PFSK-1 (cell line): Measurements from ENCODE around the gene EHBP1L1.

Source experiments
- FOXP2 ChIP-seq: optimal IDR thresholded peaks from 2 replicates; pipeline ENCODE3; 2011; ENCODE audit warnings: borderline replicate concordance, control low read depth, inconsistent platforms; ENCODE audit not compliant: insufficient read depth; ENCODE audit errors: extremely low read length, extremely low read depth
- POLR2AphosphoS5 ChIP-seq: IDR thresholded peaks from 2 replicates; pipeline ENCODE4 v1.6.1; 2012; ENCODE audit warnings: low read depth, mild to moderate bottlenecking, control low read depth, low read length, moderate library complexity
- REST ChIP-seq, 2 experiments: IDR thresholded peaks; 2 replicates each; pipeline versions ENCODE4 v1.6.1 to v1.8.0; 2011 to 2012; ENCODE audit warnings: low read depth in 2 of 2, low read length in 2 of 2, control low read depth in 1 of 2, inconsistent platforms in 1 of 2, mild to moderate bottlenecking in 1 of 2, moderate library complexity in 1 of 2; ENCODE audit not compliant: insufficient read depth in 1 of 2
- SIN3A ChIP-seq: IDR thresholded peaks from 2 replicates; pipeline ENCODE4 v1.6.1; 2012; ENCODE audit warnings: mild to moderate bottlenecking, low read length, moderate library complexity, borderline replicate concordance; ENCODE audit not compliant: insufficient read depth
- TAF1 ChIP-seq: IDR thresholded peaks from 2 replicates; pipeline ENCODE4 v1.6.1; 2012; ENCODE audit warnings: low read length, control low read depth, borderline replicate concordance; ENCODE audit not compliant: insufficient read depth

The EHBP1L1 gene

GRCh38 chr11:65548395-65548794 lies 27.5 kb upstream of the EHBP1L1 start:
- TF ChIP-seq POLR2AphosphoS5 (no peak), REST (IDR thresholded peaks at IDR 0.05; ENCODE audit: insufficient read depth in 1 of 2, low read depth in 2 of 2, low read length in 2 of 2) (no peak), TAF1 (no peak), SIN3A (no peak), FOXP2 (no peak)

- TF ChIP-seq REST (IDR thresholded peaks at IDR 0.05; ENCODE audit: insufficient read depth in 1 of 2, low read depth in 2 of 2, low read length in 2 of 2) (no peak), SIN3A (no peak), POLR2AphosphoS5 (no peak), FOXP2 (no peak), TAF1 (no peak)
Observed at GRCh38 chr11:65549096-65549495, 26.8 kb upstream of the EHBP1L1 start.

GRCh38 chr11:65551572-65552387 lies 24.1 kb upstream of the EHBP1L1 start:
- TF ChIP-seq TAF1 = no peak
- TF ChIP-seq FOXP2 = peak; percentile 53

GRCh38 chr11:65552388-65552951 lies 23.4 kb upstream of the EHBP1L1 start:
- TF ChIP-seq POLR2AphosphoS5 (no peak), REST (IDR thresholded peaks at IDR 0.05; ENCODE audit: insufficient read depth in 1 of 2, low read depth in 2 of 2, low read length in 2 of 2) (no peak), FOXP2 (no peak), TAF1 (no peak), SIN3A (no peak)

- TF ChIP-seq FOXP2 (no peak), TAF1 (no peak), REST (IDR thresholded peaks at IDR 0.05; ENCODE audit: insufficient read depth in 1 of 2, low read depth in 2 of 2, low read length in 2 of 2) (no peak), SIN3A (no peak), POLR2AphosphoS5 (no peak)
Observed at GRCh38 chr11:65553301-65554001, 22.4 kb upstream of the EHBP1L1 start.
